HG03520 (cell line): Measurements from ENCODE around the gene TXNIP.

Source experiments
- ATAC-seq: cut with Tn5 transposase; IDR thresholded peaks from one replicate; pipeline ENCODE4 v1.9.1; 2021; ENCODE audit warnings: mild to moderate bottlenecking, moderate library complexity; ENCODE audit not compliant: unreplicated experiment

TXNIP gene

DNA sequence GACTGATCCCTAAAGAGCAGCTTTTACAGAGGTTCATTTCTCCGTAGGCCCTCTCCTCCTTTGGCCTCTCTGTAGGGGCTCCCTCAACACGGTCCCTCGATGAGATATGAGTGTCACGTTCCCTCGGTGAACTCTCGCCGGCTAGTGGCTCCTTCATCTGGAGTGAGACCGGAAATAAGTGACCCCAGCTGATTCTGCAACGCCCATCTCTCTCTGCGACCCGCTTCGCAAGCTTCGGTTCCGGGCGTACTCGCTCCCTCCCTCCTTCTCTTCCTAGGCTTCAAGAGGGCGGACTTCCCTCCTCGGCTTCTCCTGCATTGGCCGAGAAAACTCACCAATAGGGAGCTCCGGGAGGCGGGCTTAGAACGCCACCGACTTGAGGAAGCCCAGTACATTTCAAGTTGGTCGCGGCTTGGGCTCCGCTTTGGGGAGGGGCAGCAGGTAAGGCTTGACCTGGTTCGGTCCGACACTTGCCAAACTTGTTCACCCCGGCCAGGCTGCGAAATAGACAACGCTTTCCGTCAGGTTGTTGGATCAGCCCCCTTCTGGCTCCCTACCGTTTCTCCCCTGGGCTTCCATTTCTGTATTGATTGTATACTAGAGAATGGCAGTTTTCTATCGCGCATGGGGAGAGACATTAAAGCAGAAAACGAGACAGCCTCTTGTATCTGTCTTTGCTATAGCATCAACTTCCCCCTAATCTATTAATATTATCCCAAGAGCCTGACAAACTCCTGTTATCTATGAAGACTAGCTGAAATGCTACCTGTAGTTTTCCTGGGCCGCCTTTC, 31.9 kb downstream of the TXNIP start, which contains the start of the genes ANKRD34A and POLR3GL:
ANKRD34A (minus strand) TSS at position 248 of the 791 bp plus-strand sequence. CDS start 2,816 bp downstream, outside the sequence.
POLR3GL (plus strand) TSS at position 363 of the 791 bp plus-strand sequence. CDS start 10,176 bp downstream, outside the sequence.
- ATAC-seq, result peak; percentile 88

DNA sequence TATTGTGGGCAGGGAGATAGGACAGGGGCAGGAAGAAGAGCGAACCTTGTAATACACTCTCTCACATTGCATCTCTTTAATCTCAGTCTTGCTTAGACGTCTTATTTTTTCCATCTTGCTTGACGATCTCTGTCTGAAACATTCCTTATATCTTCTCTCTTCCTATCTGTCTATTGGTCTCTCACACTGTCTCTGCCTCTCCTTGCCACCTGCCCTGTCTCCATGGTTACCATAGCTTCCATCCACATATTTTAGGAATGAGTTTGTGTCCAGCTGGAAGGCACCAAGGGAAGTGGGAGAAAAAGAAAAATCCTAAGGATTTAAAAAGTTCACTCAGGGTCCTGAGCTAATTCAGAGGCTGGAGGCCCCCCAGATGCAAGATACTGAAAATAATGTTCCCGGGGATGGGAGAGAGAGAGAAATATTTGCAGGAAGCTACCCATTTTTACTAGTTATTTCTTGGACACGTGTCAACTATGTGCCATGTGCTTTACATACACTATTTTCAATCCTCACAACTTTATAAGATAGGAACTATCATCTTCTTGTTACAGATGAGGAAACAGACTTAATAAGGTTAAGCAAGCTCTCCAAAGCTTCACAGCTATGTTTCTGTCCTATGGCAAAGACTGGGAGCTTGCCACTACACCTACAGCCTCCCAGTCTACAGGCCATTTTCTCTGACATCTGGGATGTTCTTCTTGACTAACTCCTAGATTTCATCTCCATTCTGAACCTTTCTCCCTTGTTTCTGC, 32.9 kb downstream of the TXNIP start:
- ATAC-seq, result no peak

DNA sequence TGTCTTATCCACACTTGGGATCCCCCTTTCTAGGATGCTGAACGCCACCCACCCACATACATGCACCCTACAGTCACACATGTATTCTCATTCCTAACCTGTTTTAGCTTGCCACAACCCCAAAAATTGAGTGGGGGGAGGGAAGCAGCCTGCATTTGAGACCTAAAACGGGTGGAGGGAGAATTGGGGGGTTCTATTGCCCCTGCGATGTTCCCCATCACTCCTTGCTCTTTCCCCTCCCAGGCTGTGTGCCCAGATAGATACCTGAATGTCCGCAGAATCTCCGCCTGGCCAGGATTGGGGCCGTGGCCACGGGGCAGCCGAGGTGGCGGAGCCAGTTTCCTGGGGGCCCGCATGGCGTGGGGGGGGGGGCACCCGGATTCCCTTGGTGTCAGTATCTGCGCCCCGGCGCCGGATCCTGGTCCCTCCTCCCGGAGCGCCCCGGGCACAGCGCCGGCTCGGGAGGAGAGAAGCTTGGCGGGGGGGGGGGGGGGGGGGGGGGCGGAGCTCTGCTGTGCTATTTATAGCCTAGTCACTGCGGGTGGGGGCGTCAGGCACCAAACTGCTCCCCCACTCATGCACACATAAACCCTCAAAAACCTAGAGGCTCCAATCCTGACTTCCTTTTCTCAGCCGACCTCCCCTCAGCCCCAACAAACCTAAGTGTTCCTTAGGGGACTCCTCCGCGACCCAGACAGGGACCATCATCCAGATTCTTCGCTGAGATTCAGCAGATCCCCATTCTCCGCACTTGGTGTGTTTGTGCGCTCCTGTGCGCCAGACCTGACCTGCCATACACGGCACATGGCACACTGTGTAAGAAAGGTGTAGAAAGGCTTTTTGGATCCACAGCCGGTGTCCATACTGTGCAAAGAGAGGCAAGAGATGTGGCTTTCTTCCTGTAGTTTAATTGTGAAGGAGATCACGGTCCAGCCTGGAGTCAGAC, 33.9 kb downstream of the TXNIP start:
- ATAC-seq, result no peak

DNA sequence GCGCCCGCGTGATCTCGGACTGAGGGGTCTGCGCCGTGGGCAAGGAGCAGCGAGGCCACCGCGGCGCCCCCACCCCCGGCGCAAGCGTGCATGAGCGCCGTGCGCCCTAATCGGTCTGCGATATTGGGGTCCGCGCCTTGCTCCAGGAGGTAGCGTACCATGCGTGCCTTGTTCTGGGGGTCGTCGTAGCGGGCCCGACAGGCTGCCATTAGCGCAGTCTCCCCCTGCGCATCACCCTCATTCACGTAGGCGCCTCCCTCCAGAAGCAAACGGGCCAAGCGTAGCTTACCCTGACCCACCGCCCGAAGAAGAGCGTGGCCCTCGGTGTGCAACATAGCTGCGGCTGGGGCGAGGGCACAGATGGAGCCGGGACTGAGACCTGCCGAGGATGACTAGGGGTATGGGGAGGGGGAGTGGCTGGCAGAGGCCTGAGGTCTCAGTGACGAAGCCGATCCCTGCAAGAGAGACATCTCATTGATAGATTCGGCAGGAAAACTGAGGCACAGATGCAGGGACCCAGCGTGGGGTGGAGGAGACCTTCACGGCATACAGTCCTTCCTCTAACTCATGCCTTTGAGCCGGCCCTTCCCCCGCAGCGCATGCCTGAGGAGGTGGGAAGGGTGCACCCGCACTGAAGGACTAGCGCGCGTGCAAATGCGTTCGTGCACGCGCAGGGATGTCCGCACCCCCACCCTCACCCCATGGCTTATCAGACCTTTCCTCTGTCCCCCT, 34.8 kb downstream of the TXNIP start:
- ATAC-seq, result no peak

DNA sequence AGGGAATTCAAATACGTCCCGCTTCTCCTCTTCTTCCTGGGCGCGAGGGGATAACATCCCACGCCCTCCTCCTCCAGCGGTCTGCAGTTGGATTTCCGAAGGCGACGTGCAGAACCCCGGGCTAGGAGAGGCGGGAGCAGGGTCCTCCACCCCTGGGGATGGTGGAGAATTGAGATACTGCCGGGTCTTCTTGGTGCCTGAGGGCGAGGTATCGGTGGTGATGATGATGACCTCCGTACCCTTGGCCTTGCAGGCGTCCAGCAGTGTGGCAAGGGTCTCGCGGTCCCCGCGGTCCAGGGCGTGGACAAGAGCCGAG, 35.3 kb downstream of the TXNIP start:
- no peak for ATAC-seq

DNA sequence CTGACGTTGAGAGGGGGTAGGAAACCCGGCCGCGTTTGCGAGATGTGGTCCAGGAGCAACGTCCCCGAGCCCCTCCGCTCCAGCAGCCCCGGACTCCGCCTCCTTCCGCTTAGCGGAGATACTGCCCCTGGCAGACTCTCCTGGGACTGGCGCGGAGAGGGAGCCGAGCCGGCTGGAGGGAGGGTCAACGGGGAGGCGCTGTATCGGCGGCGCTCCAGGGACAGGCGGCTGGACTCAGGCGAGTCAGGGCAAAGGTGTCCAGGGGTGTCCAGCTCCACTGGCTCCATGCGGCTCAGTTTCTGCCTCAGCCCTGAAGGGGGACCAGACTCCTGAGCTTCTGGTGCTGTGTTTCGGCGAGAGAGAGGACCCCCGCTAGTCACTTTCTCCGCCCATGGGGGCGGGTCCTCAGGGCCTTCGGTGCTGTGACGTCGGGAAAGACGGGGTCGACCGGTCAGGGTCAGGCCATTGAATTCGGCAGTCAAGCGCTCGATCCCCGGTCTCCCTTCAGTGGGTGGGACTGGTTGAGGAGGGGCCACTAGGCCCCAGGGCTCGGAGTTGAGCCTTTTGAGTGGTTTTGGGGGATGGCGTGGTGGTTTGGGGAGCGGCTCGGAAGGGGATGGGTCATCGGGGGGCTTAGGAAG, 35.8 kb downstream of the TXNIP start:
- ATAC-seq, result no peak

DNA sequence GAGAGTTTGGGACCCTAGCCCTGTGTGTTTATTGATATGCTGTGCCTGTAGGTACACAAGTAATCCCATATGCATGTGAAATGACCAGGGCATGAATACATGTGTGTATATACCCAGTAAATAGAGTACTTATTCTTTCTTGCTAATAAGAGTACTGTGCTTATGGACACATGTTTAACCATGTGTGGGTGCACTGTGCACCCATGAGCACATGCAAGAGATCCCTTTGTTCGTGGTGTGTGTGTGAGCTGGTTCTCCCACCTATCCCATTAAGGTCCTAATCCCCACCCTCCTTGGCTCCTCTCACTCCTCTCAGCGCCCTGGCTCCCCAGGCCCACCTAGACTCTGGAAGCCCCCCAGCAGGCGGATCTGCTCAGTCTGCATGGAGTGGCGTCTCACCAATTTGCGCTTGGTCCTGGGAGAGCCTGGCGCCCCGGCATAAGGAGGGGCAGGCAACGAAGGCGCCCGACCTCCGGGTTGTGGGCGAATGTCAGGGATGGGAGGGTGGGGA, 36.4 kb downstream of the TXNIP start:
- ATAC-seq, result no peak

DNA sequence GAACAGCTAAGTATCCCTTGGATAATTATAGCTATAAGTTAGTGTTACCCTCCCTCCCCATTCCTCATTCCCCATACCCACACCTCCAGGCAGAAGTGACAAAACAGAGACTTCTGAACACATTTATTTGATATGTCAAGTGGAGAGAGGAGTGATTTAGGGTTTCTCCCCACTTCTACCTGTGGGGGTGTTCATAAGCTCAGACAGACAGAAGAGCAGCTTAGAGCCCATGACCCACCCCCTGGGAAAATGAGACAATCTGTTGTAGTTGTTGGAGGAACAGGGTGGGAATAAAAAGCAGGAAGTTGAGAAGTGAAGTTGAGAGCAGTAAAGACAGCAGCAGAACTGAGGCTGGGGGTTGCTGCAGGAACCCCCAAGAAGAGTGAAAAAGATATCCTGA, 37.0 kb downstream of the TXNIP start:
- ATAC-seq, result no peak

- ATAC-seq, result no peak
Measured at GRCh38 chr1:145958734-145959133, 37.6 kb downstream of the TXNIP start.

- peak; percentile 78 for ATAC-seq
Measured at GRCh38 chr1:145957443-145958319, 38.7 kb downstream of the TXNIP start, which contains the start of gene LIX1L. Gene LIX1L (minus strand): TSS chr1:145958017. CDS start chr1:145957927, 90 bp downstream.

- ATAC-seq, result no peak
Measured at GRCh38 chr1:145956781-145957442, 39.5 kb downstream of the TXNIP start.

GRCh38 chr1:145956361-145956760, 40.0 kb downstream of the TXNIP start:
- ATAC-seq, result no peak

GRCh38 chr1:145955436-145955835, 40.9 kb downstream of the TXNIP start:
- no peak for ATAC-seq

GRCh38 chr1:145953861-145954260, 42.5 kb downstream of the TXNIP start:
- no peak for ATAC-seq

- ATAC-seq, result no peak
Measured at GRCh38 chr1:145952903-145953302, 43.5 kb downstream of the TXNIP start.

DNA sequence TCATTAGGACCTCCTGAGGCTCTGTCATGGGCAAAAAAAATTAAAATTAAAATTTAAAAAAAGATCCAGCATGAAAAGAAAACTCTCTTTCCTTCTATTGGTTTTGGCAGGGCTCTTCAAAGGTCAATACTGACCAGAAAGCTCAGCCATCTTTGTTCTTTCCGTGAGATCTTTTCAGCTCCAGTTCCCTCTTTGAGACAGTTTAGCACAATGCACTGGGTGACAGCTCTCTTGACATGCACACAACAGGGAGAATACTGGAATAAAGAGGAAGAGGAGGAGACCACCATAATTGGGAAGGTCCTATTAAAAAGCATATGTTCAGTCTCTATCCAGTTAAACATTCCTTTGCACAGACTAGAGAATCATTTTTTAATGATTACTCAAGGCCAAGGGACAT, 44.9 kb downstream of the TXNIP start:
- ATAC-seq, result no peak

GRCh38 chr1:145949219-145949618, 47.2 kb downstream of the TXNIP start:
- no peak for ATAC-seq

DNA sequence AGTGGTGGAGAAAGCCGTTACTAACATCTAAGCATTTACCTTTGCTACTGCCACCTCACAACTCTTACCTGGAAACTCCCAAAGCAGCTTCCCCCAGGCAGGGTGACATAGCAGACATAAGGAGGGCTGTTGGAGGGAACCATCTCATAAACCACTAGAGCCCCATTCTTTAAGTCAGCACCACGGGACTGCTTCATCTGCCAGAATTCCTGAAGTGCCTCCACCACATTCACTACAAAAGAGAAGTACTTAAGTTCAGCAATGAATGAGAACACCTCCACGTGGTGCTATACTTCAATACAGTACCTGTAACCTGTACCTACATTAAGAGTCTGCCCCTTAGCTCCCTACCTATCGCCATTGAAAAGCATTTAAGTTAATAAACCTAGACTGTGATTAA, 48.8 kb downstream of the TXNIP start:
- ATAC-seq, result no peak
